Trophoblast cell (in vitro differentiated cells and primary cell): ENCODE results near the gene TMEM266.

Source experiments
- DNase-seq, 2 donors: peaks; one replicate each; pipeline ENCODE4 v3.0.0-alpha.2; 2016
- H2AFZ ChIP-seq: 2 replicates; pipeline ENCODE4 v1.6.1; 2013; ENCODE audit warnings: low read length, moderate library complexity, mild to moderate bottlenecking; ENCODE audit not compliant: insufficient read depth, poor library complexity
- H2AK5ac ChIP-seq: 2 replicates; pipeline ENCODE4 v1.6.1; 2013; ENCODE audit warnings: mild to moderate bottlenecking, low read length
- H2BK120ac ChIP-seq: 2 replicates; pipeline ENCODE4 v1.6.1; 2013; ENCODE audit warnings: low read length, mild to moderate bottlenecking, moderate library complexity; ENCODE audit not compliant: insufficient read depth, poor library complexity
- H2BK12ac ChIP-seq: 2 replicates; pipeline ENCODE4 v1.6.1; 2013; ENCODE audit warnings: mild to moderate bottlenecking, low read length, moderate library complexity
- H2BK5ac ChIP-seq: 2 replicates; pipeline ENCODE4 v1.6.1; 2013; ENCODE audit warnings: low read length, low read depth, moderate library complexity, mild to moderate bottlenecking; ENCODE audit not compliant: poor library complexity
- H3K14ac ChIP-seq: 2 replicates; pipeline ENCODE4 v1.6.1; 2013; ENCODE audit warnings: mild to moderate bottlenecking, low read length
- H3K18ac ChIP-seq: 2 replicates; pipeline ENCODE4 v1.6.1; 2013; ENCODE audit warnings: mild to moderate bottlenecking, low read length
- H3K23ac ChIP-seq: 2 replicates; pipeline ENCODE4 v1.6.1; 2013; ENCODE audit warnings: low read length
- H3K27ac ChIP-seq: 2 replicates; pipeline ENCODE4 v1.5.1; 2013; ENCODE audit warnings: low read depth, mild to moderate bottlenecking, inconsistent platforms, low read length, moderate library complexity
- H3K27me3 ChIP-seq: 2 replicates; pipeline ENCODE4 v1.6.1; 2013; ENCODE audit warnings: inconsistent platforms, mild to moderate bottlenecking, low read length, moderate library complexity; ENCODE audit not compliant: insufficient read depth
- H3K36me3 ChIP-seq, 2 experiments: 1 replicate in 1 of 2; 2 replicates in 1 of 2; pipeline ENCODE4 v1.6.1; 2013; ENCODE audit warnings: low read length in 2 of 2, mild to moderate bottlenecking in 2 of 2, moderate library complexity in 1 of 2; ENCODE audit not compliant: insufficient read depth in 2 of 2, control insufficient read depth in 1 of 2
- H3K4ac ChIP-seq: 2 replicates; pipeline ENCODE4 v1.6.1; 2013; ENCODE audit warnings: low read depth, mild to moderate bottlenecking, low read length, moderate library complexity
- H3K4me1 ChIP-seq, 2 experiments: 1 replicate in 1 of 2; 2 replicates in 1 of 2; pipeline ENCODE4 v1.6.1; 2013; ENCODE audit warnings: low read length in 2 of 2, mild to moderate bottlenecking in 2 of 2, moderate library complexity in 1 of 2; ENCODE audit not compliant: insufficient read depth in 2 of 2, control insufficient read depth in 1 of 2
- H3K4me2 ChIP-seq: 2 replicates; pipeline ENCODE4 v1.6.1; 2013; ENCODE audit warnings: inconsistent platforms, mild to moderate bottlenecking, low read length, moderate library complexity
- H3K4me3 ChIP-seq: 2 replicates; pipeline ENCODE4 v1.5.1; 2013; ENCODE audit warnings: mild to moderate bottlenecking, low read depth, low read length, inconsistent platforms
- H3K79me1 ChIP-seq: one replicate; pipeline ENCODE4 v1.6.1; 2013; ENCODE audit warnings: low read length
- H3K79me2 ChIP-seq: 2 replicates; pipeline ENCODE4 v1.6.1; 2013; ENCODE audit warnings: low read length, mild to moderate bottlenecking; ENCODE audit not compliant: control insufficient read depth, insufficient read depth, poor library complexity
- H3K9ac ChIP-seq: 2 replicates; pipeline ENCODE4 v1.6.1; 2013; ENCODE audit warnings: mild to moderate bottlenecking, low read length
- H3K9me3 ChIP-seq: 2 replicates; pipeline ENCODE4 v1.6.1; 2013; ENCODE audit warnings: low read depth, mild to moderate bottlenecking, control low read depth, inconsistent platforms, low read length; ENCODE audit not compliant: insufficient read depth
- H4K12ac ChIP-seq: 2 replicates; pipeline ENCODE4 v1.6.1; 2013; ENCODE audit warnings: low read depth, mild to moderate bottlenecking, low read length, moderate library complexity
- H4K8ac ChIP-seq: 2 replicates; pipeline ENCODE4 v1.6.1; 2013; ENCODE audit warnings: low read depth, mild to moderate bottlenecking, low read length, moderate library complexity
- H4K91ac ChIP-seq: one replicate; pipeline ENCODE4 v1.6.1; 2013; ENCODE audit warnings: low read depth, mild to moderate bottlenecking, low read length, moderate library complexity
- WGBS: extraction: QIAGEN DNeasy Blood & Tissue Kit; methylation state at CpG from one replicate; pipeline ENCODE4 v1.1.7; 2013; ENCODE audit warnings: missing lambda C conversion rate; ENCODE audit not compliant: insufficient read length, insufficient coverage; ENCODE audit errors: extremely low coverage; 5-methylcytosine and 5-hydroxymethylcytosine counted together

TMEM266 gene

DNA sequence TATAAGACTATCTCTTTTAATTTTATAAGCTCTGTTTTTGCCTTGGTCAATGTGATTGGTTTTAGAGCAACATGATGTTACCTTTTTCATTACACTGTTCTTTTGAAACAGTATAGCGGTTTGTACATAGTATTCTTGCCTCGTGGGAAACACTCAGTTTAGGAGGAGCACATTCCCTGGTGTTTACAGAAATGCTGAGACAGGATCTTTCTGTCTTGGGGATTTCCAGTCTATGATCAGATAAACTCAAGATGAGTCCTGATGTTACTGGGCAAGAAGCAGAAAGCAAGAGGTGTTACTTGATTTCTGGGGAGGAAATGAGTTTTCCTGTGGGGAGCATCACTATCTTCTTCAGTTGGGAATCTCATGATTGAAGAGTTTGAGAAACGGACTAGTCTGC lies 2.5 kb downstream of the TMEM266 start:
- WGBS, result no CpG with 5 or more reads among the region's 3 CpGs
- Histone ChIP-seq H4K91ac (no peak overlapping the region), H4K12ac (no peak overlapping the region), H2AFZ (no peak overlapping the region), H3K79me1 (no peaks in the 10 kb centered on the region), H4K8ac (no peak overlapping the region), H2AK5ac (no peak overlapping the region), H3K27me3 (peaks cover 9% of the 10 kb centered on the region), H3K4me2 (no peak overlapping the region), H3K27ac (no peak overlapping the region), H3K9me3 (no peaks in the 10 kb centered on the region), H2BK5ac (no peak overlapping the region), H3K4ac (no peak overlapping the region), H3K23ac (no peak overlapping the region), H2BK12ac (no peak overlapping the region), H2BK120ac (no peak overlapping the region), H3K79me2 (peaks cover 2% of the 10 kb centered on the region), H3K14ac (no peak overlapping the region), H3K36me3 (no peaks in the 10 kb centered on the region), H3K4me3 (no peak overlapping the region), H3K18ac (no peak overlapping the region), H3K4me1 (peaks cover 3 to 5% of the 10 kb centered on the region in 2 experiments), H3K9ac (no peak overlapping the region)
- no peak for DNase-seq

DNA sequence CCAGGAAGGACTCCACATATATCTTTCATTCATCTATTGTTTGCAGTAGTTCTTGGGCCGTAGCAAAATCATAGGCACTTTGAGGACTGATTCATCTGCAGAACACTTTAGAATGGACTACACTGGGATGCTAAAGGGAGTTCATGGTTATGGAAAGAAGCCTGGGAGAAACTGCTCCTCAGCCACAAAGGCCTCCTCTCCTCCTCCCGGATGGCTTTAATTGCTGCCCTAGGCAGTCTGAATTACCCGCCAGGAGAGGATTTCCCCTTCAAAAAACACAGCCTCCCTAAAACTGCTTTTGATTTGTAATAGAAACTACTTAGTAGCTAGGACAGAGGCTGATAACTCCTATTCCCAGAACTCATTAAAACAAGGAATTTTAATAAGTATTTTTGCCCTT lies 4.6 kb downstream of the TMEM266 start:
- no peak overlapping the region for H3K9ac ChIP-seq
- peaks cover 1% of the 10 kb centered on the region for H3K79me2 ChIP-seq
- no peaks in the 10 kb centered on the region for H3K9me3 ChIP-seq
- H3K27me3 ChIP-seq, result peaks cover 5% of the 10 kb centered on the region
- no peak overlapping the region for H3K4me3 ChIP-seq
- WGBS, result no CpG with 5 or more reads among the region's 3 CpGs
- no peaks in the 10 kb centered on the region for H3K79me1 ChIP-seq
- no peaks in the 10 kb centered on the region for H3K36me3 ChIP-seq
- H2AK5ac ChIP-seq, result no peak overlapping the region
- H4K91ac ChIP-seq, result no peak overlapping the region
- DNase-seq, result no peak
- H3K23ac ChIP-seq, result no peak overlapping the region
- H4K12ac ChIP-seq, result no peak overlapping the region
- H3K4me2 ChIP-seq, result no peak overlapping the region
- no peak overlapping the region for H3K4ac ChIP-seq
- no peak overlapping the region for H3K14ac ChIP-seq
- H2AFZ ChIP-seq, result no peak overlapping the region
- H2BK5ac ChIP-seq, result no peak overlapping the region
- no peak overlapping the region for H2BK120ac ChIP-seq
- H3K18ac ChIP-seq, result no peak overlapping the region
- no peak overlapping the region for H3K27ac ChIP-seq
- H4K8ac ChIP-seq, result no peak overlapping the region
- H2BK12ac ChIP-seq, result no peak overlapping the region
- peaks cover 3 to 5% of the 10 kb centered on the region in 2 experiments for H3K4me1 ChIP-seq

DNA sequence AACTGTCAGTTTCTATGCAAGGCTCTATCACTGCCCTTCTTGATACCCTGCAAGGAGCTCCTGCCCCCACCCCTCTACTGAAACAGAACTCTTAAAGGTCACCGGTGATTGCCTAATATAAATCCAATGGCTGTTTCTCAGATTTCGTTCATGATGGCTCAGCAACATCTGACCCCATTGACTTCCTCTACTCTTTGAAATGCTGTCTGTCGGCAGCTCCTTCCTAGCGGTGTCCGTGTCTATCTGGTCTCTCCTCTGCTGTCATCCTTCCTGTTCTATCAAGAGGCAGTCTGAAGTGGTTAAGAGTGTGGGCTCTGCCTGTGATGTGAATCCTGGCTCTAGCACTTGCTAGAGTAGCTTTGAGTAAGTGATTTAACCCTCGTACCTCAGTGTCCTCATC lies 5.5 kb downstream of the TMEM266 start:
- Histone ChIP-seq H2BK12ac (no peak overlapping the region), H3K9ac (no peak overlapping the region), H3K27ac (no peak overlapping the region), H3K18ac (no peak overlapping the region), H3K23ac (no peak overlapping the region), H2BK5ac (no peak overlapping the region), H3K9me3 (no peaks in the 10 kb centered on the region), H4K8ac (no peak overlapping the region), H3K4me1 (peaks cover 0 to 2% of the 10 kb centered on the region in 2 experiments), H3K14ac (no peak overlapping the region), H3K4me3 (no peak overlapping the region), H4K12ac (no peak overlapping the region), H2AK5ac (no peak overlapping the region), H2BK120ac (no peak overlapping the region), H3K27me3 (peaks cover 3% of the 10 kb centered on the region), H2AFZ (no peak overlapping the region), H3K36me3 (no peaks in the 10 kb centered on the region), H3K4ac (no peak overlapping the region), H3K4me2 (no peak overlapping the region), H4K91ac (no peak overlapping the region), H3K79me1 (no peaks in the 10 kb centered on the region), H3K79me2 (no peaks in the 10 kb centered on the region)
- no peak for DNase-seq
- WGBS, result no CpG with 5 or more reads among the region's 6 CpGs

DNA sequence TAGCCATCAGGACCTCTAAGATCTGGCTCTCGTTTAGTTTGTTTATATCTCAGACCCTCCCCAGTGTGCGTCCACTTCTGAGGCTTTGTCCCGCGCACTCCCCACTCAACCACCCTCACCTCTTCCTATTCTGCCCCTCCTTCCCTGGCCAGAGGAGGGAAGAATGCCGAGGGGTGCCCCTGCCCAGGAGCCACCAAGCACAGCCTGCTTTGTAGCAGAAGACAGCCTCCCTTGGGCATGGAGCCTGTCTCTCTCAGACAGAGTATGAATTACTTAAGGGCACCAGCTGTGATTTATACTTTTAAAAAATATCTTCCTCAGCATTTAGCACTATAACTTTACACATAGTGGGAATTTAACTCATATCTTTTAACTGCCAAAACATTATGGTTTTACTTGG lies 6.0 kb downstream of the TMEM266 start:
- Histone ChIP-seq H3K9ac (no peak overlapping the region), H2AFZ (no peak overlapping the region)

More for the DNA sequence above, 6.0 kb downstream of the TMEM266 start:
- Histone ChIP-seq H3K4ac (no peak overlapping the region), H3K4me3 (no peak overlapping the region), H2AK5ac (no peak overlapping the region), H3K27me3 (no peaks in the 10 kb centered on the region), H2BK5ac (no peak overlapping the region), H3K36me3 (no peaks in the 10 kb centered on the region), H2BK12ac (no peak overlapping the region), H3K23ac (no peak overlapping the region), H3K79me1 (no peaks in the 10 kb centered on the region), H3K4me2 (no peak overlapping the region), H3K4me1 (no peaks in the 10 kb centered on the region), H3K79me2 (no peaks in the 10 kb centered on the region), H3K27ac (no peak overlapping the region), H4K12ac (no peak overlapping the region), H3K18ac (no peak overlapping the region), H2BK120ac (no peak overlapping the region), H4K8ac (no peak overlapping the region), H3K14ac (no peak overlapping the region), H4K91ac (no peak overlapping the region), H3K9me3 (no peaks in the 10 kb centered on the region)
- no CpG with 5 or more reads among the region's 5 CpGs for WGBS
- no peak for DNase-seq
